CD4-positive, alpha-beta T cell treated with Interleukin-6 for 4 hours (primary cell): ENCODE measurements around the gene SLC9A8.
"Not testable (repeated sequence)": the region's sequence is repeated elsewhere in the genome, so short reads cannot be mapped to it uniquely, and the experiment has no call there.

Source experiments
- DNase-seq: peaks from one replicate; pipeline ENCODE4 v3.0.0-alpha.2; 2020; ENCODE audit warnings: mixed read lengths

Gene SLC9A8

DNA sequence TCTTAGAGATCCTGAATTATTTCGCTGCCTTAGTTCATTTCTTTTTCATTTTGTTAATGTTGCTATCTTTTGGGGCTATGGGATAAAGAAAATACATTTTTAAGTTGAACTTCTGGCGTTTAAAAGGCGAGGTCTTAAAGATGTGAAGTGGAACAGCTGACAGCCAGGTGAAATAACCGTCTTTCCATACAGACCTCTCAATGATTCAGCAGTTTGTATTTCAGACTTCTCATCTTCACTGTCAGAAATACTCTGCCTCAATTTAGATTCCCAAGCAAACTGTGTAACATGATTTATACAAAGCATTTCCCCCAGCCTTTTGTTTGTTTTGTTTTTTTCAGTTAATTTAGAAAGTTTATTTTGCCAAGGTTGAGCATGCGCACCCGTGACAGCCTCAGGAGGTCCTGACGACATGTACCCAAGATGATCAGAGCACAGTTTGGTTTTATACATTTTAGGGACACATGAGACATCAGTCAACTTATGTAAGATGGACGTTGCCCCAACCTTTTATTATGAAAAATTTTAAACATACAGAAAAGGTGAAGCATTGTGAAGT is 40.0 kb downstream of the SLC9A8 start:
- no peak for DNase-seq

DNA sequence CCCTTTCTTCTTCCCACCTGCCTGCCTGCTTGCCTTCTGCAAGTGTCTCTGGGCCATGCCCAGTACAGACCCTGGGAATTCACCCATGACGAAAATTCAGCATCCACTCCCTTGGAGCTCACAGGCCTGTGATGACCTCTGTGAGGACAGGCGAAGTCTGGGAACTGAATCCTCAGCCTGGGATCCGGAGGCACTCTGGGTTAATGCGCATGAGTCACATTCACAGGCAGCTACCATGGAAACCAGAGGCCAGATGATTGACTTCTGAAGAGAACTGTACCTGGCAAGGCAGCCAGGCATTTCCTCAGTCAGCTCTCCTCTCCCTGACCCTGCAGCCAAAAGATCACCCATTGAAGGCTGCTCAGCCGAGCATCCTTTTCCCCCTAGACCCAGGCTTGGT is 41.0 kb downstream of the SLC9A8 start:
- DNase-seq: no peak

- no peak for DNase-seq
These were observed 41.7 kb downstream of the SLC9A8 start for GRCh38 chr20:49854190-49854875.

DNA sequence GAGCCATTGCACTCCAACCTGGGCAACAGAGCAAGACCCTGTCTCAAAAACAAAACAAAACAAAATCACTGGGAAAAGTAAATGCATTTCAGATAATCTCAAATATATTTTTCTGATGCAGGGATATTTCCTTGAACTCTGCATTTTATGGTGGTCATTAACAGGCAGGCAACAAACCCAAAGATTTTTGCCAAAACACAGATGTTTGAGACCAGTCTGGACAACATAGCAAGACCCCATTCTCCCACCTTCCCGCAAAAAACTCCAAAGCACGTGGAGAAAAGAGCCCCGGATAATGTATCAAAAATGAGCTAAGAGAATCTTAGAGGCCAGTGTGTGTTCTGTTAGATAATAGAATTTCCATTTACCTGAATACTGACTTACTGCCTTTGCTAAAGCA is 44.3 kb downstream of the SLC9A8 start:
- DNase-seq: no peak

GRCh38 chr20:49858076-49858585 is 45.5 kb downstream of the SLC9A8 start:
- DNase-seq: no peak

- DNase-seq: no peak
These were observed 46.4 kb downstream of the SLC9A8 start for GRCh38 chr20:49859011-49859410.

DNA sequence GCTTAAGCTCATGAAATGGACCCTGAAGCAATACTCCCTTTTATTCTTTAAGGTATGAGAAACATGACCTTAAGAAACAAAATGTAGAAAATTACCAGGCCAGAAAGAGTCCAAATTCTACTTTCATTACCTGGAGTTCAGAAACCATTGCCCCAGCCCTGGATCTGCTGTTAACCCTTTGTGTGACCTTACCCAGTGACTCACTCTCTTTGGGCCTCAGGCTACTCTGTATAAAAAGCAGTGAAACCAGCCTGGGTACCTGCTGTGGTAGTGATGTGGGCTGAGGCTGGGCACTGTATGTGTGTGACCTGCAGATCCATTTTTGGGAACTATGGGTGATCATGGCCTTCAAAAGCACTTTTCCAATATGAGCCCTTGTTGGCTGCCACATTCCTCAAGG is 47.2 kb downstream of the SLC9A8 start:
- no peak for DNase-seq

GRCh38 chr20:49861232-49861631 is 48.6 kb downstream of the SLC9A8 start:
- not testable (repeated sequence) for DNase-seq

GRCh38 chr20:49862607-49863200 is 50.1 kb downstream of the SLC9A8 start:
- no peak for DNase-seq

GRCh38 chr20:49863666-49864065 is 51.0 kb downstream of the SLC9A8 start:
- no peak for DNase-seq

GRCh38 chr20:49865559-49865958 is 52.9 kb downstream of the SLC9A8 start:
- DNase-seq: no peak

- DNase-seq: no peak
These were observed 53.4 kb downstream of the SLC9A8 start for GRCh38 chr20:49866051-49866450.

DNA sequence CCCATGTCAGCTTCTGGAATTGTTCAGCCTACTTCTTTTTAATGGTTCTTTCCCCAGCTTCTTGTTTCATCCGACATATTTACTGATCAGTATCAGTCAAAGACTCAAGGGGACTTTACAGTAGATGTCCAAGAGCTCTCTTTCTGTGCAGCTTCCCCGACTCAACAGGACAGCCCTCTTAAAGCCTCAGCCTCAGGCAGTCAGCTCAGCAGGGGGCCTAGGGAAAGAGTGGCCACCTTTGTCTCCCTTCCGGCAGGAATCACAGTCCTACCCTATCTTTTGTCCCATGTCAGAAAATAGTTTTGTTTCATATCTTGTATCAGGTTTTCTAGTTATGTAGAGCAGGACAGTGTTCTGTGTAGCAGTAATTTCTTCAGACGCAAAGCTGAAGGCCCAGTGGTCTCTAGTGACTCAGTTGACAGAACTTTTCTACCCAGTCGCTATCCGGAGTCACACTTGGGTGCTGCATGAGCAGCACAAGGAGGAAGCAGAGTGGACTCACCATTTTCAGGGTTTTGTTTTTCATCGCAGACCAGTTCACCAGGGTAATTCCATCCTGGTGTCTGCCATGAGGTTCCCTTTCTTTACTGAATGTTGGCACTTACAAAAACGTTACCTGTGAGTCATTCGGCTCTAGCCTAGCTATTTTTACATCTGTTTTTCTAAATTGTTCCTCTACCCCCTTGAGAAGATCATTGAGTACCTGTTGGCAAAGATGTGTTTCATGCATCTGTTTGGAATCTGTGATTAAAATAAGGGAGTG is 55.0 kb downstream of the SLC9A8 start:
- DNase-seq: no peak

- no peak for DNase-seq
These were observed 55.9 kb downstream of the SLC9A8 start for GRCh38 chr20:49868538-49868937.

DNA sequence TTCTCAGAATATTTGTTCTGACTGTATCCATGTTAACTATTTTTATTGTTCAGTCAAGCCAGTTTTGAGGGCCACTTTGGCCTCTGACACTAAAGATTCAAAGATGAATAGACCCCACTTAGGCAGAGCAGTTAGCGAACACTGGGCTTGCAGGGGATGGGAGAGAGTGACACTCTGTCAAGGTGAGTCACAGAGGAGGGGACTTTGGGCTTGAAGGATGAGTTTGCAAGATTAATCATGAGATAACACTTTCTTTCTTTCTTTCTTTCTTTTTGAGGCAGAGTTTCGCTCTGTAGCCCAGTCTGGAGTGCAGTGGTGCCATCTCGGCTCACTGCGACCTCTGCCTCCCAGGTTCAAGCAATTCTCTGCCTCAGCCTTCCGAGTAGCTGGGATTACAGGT is 56.3 kb downstream of the SLC9A8 start:
- no peak for DNase-seq

DNA sequence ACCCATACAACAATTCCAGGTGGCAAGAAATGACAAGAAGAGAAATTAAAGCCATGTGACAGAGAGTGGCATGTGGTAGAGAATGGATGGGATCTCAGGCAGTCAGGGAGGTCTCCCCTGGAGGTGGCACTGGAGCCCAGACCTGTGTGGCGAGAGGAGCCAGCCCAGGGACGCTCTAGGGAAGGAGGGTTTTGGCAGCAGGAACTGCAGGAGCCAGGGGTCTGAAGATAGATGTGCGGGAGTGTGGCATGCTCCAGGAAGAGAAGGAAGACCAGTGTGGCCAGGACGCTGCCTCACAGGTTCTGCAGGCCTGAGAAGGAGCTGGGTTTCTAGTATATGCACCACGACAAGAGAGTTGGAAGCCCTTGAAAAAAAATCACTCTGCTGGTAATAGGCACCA is 57.6 kb downstream of the SLC9A8 start:
- DNase-seq: no peak

DNA sequence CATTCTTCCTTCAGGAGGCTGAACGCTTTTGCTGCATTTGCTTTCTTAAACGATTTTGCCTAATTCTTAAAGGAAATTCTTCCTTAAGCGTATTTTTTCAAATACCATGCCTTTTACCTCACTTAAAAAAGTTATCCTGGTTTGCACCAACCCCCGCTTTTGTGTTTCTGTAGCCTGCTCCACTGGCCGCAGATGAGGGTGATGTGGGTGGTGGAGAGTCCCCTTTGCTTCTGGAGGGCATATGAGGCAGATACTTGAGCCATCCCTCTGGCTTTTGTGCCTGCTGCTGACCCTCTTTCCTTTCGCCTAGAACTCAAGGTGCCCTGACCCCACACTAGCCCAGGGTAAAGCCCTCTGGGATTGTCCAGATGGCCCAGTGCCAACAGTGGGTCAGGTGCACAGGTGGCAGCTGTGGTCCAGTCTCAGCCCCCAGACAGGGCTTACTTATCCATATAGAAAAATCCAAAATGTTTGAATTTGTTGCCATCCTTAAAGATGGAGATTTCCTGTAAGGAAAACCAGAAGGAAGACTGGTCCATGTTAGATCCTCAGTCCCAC is 58.8 kb downstream of the SLC9A8 start:
- DNase-seq: no peak

GRCh38 chr20:49872056-49872455 is 59.4 kb downstream of the SLC9A8 start:
- no peak for DNase-seq

DNA sequence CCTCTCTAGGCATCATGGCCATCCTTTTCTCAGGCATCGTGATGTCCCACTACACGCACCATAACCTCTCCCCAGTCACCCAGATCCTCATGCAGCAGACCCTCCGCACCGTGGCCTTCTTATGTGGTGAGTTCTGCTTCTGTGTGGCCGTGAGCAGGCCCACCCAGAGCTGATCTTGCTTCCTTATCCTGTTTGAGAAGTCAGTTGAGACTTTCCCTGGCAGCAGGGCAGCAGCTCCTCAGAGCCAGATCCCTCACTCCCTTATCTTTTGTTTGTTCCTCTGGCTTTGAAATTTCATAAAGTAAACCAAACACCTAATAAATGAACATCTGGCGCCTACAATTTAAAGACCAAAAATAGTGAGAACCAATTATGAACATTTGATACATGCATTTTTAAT is 62.1 kb downstream of the SLC9A8 start:
- DNase-seq: no peak

- DNase-seq: no peak
These were observed 64.8 kb downstream of the SLC9A8 start for GRCh38 chr20:49877386-49877921.

GRCh38 chr20:49878977-49879376 is 66.3 kb downstream of the SLC9A8 start:
- no peak for DNase-seq

DNA sequence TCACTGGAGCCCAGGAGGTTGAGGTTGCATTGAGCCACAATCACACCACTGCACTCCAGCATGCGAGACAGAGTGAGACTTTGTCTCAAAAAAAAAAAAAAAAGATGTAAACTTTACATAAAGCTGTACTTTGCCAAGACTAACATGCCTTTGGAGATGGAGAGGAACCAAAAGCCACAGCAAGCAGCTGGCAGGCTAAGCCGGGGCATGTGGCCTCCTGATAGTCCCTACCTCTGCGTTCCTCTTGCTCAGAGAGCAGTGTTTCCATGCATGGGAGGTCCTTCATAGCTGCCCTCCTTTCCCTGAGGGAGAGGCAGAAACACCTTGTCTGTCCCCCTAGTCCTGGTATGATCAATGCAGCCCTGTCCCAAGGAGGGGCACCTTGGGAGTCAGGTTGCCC is 67.5 kb downstream of the SLC9A8 start:
- no peak for DNase-seq
